DMS53 (cell line): Measurements from ENCODE around the gene MBNL1.

Source experiments
- DNase-seq: peaks from one replicate; lab custom pipeline; 2025; lab: John Stamatoyannopoulos, UW

MBNL1 gene

DNA sequence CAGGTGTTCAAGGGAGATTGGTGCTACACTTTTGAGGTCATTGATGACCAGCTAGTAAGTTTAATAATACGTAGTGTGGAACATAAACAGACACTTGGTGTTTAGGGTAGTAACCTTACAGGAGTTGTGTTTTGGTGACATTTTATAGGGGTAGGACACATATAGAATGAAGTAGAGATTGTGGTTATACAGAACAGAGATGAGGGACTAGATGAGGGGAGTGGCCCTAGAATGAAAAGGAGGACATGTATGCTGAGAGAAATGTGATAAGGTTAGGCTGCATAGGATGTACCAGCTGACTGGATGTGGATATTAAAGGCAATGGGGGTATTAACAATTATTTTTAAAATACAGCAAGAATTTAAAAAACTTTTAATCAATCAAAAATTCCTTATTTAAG, 8.0 kb downstream of the MBNL1 start:
- DNase-seq: no peak

DNA sequence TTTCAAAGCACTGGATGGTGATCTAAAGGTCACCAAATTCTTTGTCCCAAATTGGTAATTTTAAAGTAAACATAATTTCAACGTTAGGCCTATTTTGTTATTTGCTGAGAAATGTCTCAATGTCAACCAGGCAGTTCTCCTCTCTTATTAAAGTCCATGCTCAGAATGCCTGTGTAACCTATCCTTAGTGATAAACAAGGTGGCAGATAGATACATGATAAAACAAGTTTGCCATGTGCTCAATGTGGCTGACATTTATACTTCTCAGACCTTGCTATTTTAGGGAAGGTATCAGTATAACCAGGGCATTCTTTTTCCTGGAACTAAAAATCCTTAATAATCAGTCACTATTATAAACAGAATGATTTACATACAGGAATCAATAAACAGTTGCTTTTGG, 8.5 kb downstream of the MBNL1 start:
- DNase-seq: no peak

GRCh38 chr3:152278756-152279427, 10.2 kb downstream of the MBNL1 start:
- DNase-seq: no peak

GRCh38 chr3:152279479-152279878, 10.8 kb downstream of the MBNL1 start:
- DNase-seq: no peak

- no peak for DNase-seq
These were observed 11.8 kb downstream of the MBNL1 start for GRCh38 chr3:152280539-152280938.

DNA sequence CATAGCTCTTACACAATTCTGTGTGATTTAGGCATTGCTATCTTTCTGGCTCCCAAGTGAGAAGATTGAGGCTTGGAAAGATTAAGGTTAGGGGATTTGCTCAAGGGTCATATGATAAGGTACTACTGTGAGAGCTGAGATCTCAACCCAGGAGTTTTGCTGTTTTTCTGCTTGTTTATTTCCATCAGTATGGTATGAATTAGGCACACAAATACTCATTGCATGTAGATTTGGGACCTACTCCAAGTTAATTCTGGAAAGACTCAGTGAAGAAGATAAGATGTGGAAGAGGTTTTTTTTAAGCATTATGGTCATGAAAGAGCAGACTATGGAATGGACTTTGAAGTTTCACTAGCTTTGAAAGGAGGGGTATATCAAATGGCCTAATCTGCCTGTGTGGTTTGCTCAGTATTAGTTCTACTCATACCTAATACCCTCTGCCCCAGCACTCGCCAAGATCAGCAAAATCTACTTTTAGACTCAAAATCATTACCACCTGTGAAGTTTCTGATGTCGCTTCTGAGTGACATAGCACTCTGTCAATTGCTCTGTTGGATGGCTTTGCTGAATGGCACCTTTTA, 12.5 kb downstream of the MBNL1 start:
- no peak for DNase-seq

DNA sequence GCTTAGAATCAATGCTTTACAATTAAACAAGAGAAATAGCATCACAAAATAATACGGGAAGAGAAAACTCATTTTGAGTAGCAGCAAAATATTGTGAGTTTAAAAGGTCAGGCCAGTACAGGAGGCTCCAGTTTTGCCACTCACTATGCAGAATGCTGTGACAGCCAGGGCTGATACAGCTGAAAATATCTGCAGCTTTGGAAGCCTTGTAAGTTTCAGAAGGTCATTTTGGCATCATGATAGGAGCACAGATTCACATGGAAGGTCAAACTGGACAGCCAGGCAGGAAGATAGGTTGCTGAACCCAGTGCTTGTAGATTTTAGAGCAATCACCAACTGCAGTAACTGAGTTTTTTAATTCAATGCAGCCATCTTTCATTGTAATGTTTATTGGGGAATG, 14.1 kb downstream of the MBNL1 start:
- DNase-seq: no peak

DNA sequence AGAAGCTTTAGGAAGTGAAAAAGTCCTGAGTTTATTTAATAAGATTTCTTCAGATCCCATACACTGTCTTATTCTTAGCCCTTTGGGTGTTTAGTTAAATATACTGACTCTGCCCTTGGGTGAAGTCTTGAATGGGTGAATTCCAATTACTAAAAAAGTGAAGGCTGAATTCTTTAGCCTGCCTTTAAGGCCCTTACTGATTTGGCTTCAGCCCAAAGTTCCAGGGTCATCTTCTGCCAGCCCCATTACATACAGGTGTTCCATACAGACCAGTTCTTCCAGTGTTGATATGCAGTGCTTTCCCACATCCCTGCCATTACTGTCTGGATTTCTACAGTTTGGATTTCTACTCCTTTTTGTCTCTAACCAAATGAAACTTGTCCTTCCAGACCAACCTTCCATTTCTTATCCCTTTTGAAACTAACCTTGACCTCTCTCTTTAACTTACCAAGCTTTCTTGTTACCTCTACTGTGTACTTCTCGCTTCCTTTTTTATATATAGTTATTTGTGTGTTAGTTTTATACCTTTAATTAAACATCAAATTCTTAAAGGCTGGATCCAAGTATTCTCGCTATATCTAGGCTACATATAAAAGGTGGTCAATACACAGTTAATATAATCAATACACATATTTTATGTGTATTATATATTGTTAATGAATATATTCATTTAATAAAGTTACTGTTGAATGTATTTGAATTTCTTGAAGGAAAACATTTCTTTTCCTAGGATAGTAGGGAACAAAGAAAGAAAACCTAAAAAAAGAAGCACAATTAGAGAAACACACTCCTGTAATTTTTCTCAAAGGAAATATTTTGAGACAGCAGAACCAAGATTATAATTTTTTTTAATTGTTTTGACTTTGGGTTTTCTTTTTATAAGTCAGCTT, 15.0 kb downstream of the MBNL1 start:
- DNase-seq: peak; percentile 31

- no peak for DNase-seq
These were observed 16.2 kb downstream of the MBNL1 start for GRCh38 chr3:152284906-152285305.

- DNase-seq: no peak
These were observed 16.8 kb downstream of the MBNL1 start for GRCh38 chr3:152285509-152285908.

- DNase-seq: no peak
These were observed 19.3 kb downstream of the MBNL1 start for GRCh38 chr3:152287898-152288576.

GRCh38 chr3:152288681-152289080, 20.0 kb downstream of the MBNL1 start:
- no peak for DNase-seq

- no peak for DNase-seq
These were observed 21.0 kb downstream of the MBNL1 start for GRCh38 chr3:152289708-152290107.

DNA sequence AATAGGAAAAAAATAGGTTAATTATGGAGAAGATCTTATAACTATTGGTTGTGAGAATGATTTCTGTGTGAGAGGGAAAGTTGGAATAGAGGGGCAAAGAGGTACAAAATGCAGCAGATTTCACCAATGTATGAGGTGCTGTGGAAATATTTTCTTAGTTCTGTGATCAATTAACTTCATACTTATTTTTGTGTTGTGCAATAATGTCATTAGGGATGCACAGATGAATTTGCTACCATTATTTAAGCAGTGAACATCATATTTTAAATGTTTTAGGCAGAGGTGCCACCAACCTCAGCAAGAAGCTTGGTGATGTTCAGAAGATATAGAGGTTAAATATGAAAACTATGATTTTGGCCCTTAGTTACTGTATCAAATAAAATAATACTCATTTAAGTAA, 21.6 kb downstream of the MBNL1 start:
- DNase-seq: no peak

GRCh38 chr3:152291238-152291637, 22.5 kb downstream of the MBNL1 start:
- DNase-seq: no peak

DNA sequence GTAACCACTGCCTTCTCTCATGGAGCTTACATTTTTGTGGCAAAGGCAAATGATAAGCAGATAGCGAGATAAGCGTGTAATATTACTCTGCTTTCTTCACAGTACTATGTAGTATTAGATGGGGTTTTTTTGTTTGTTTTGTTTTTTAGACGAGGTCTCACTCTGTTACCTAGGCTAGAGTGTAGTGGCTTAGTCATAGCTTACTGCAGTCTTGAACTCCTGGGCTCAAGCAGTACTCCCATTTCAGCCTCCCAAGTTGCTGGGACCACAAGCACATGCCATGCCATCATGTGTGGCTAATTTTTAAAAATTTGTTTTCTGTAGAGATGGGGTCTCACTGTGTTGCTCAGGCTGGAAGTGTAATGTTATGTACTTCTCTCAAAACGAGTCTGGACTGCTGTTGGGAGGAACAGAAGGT, 22.9 kb downstream of the MBNL1 start:
- DNase-seq: no peak

DNA sequence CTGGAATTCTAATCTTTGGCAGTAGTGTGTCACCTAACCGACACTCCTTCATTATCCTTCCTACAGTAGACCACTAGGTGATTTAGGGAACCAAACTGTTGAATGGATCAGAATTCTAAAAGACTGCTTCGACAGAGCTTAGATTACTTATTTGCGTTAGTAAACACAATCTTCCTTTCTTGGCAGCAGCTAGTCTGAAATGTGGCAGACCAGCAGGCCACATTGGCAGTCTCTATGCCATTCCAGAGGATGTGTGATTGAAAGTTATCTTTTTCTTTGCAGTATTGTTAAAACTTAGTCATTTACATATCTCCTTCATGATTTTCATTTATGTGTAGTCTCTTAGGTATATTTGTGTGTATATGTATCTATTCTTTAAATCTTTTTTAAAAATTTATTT, 23.6 kb downstream of the MBNL1 start:
- no peak for DNase-seq

DNA sequence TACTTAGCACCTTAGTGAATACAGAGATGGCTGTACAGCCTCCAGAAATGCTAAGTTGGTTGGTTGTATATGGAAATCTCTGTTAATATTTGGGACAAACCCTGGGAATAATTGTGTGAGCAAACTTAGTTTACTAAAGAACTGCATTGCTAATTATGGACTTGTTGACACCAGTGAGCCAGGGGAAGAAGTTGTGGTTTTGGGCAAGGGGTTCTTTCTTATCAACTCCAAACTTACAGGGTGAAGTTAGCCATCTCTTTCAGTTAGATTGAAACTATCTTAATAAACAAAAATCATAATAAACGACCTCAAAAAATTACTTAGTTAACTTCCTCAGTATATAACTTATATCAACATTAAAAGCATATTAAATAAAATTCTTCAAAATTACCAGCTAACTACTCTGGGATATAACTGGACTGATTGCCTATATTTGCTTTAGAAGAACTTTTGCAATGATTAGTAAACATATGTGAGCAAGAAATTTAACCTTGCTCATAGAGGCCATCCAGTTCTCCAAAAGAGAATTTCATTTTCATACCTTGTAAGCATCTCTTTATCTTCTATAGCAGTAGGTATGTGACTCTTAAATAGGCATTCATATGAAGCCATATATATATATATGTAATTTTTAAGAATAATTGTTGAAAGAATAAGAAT, 24.7 kb downstream of the MBNL1 start:
- DNase-seq: no peak

GRCh38 chr3:152295344-152295743, 26.6 kb downstream of the MBNL1 start:
- no peak for DNase-seq

DNA sequence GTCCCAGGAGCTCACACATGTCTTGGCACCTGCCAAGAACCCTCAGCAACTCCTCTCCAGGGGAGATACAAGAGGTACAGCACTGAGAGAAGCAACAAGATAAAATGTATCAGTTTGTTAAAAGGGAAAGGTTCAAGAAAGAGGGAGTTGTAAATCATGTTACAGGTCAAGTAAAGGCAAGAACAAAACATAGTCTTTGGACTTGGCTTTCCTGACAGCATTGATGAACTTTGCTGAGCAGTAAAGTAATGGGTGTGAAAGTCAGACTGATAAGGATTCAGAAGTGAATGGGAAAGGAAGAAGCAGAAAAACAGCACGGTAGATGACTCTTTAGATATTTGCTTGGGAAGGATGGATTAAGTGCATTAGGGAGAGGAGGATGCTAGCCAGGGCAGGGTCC, 27.1 kb downstream of the MBNL1 start:
- DNase-seq: no peak

GRCh38 chr3:152296382-152296781, 27.7 kb downstream of the MBNL1 start:
- no peak for DNase-seq

GRCh38 chr3:152296971-152297370, 28.2 kb downstream of the MBNL1 start:
- no peak for DNase-seq
